Lower leg skin (tissue), 4 donors: ENCODE measurements around the gene SPI1. TPM values are rescaled to one million over a fixed set of nuclear protein-coding genes. Genes with fewer than 3 reads are reported as not detected.

Source experiments
- DNase-seq, 2 donors: peaks; one replicate each; pipeline ENCODE4 v3.0.0-alpha.2; 2019; ENCODE audit warnings: low spot score in 2 of 2
- H3K4me3 ChIP-seq: fragments of 200-600 bp; sonication (generic); 2 replicates; pipeline ENCODE4 v1.5.1; 2017; ENCODE audit warnings: mild to moderate bottlenecking, low read depth; ENCODE audit not compliant: poor library complexity, severe bottlenecking
- POLR2A ChIP-seq, 2 donors: fragments of 450-650 bp; IDR thresholded peaks; one replicate each; pipeline ENCODE4 v1.6.1; 2016 to 2017; ENCODE audit warnings: antibody characterized with exemption in 2 of 2, mild to moderate bottlenecking in 1 of 2, moderate library complexity in 1 of 2
- WGBS, 2 donors: methylation state at CpG; one replicate each; pipeline ENCODE4 v1.1.5; 2018; 5-methylcytosine and 5-hydroxymethylcytosine counted together
- intact Hi-C: fragments of 100-400 bp; cut with DNase I; formaldehyde crosslinking; loops from one replicate; pipeline ENCODE4 v1.15.0; 2023; ENCODE audit warnings: low total_unique reads
- total RNA-seq, 4 donors: library from RNA; depleted of rRNA; stranded (reverse); fragments of >200 nt; gene quantifications; one replicate each; pipeline ENCODE4 v1.1.0, GENCODE V29; 2016
- TF ChIP-seq, protein P1 (sequence below), 3 donors: fragments of 450-650 bp; IDR thresholded peaks; one replicate each; pipeline ENCODE4 v1.5.1; 2016; ENCODE audit warnings: antibody characterized with exemption in 3 of 3, mild to moderate bottlenecking in 3 of 3, moderate library complexity in 2 of 3

The SPI1 gene
- total RNA-seq: 10 to 100 TPM in 2 of 4 donors, 1 to 10 TPM in 2; 7.7 to 13.4 (median 10.6) TPM

DNA sequence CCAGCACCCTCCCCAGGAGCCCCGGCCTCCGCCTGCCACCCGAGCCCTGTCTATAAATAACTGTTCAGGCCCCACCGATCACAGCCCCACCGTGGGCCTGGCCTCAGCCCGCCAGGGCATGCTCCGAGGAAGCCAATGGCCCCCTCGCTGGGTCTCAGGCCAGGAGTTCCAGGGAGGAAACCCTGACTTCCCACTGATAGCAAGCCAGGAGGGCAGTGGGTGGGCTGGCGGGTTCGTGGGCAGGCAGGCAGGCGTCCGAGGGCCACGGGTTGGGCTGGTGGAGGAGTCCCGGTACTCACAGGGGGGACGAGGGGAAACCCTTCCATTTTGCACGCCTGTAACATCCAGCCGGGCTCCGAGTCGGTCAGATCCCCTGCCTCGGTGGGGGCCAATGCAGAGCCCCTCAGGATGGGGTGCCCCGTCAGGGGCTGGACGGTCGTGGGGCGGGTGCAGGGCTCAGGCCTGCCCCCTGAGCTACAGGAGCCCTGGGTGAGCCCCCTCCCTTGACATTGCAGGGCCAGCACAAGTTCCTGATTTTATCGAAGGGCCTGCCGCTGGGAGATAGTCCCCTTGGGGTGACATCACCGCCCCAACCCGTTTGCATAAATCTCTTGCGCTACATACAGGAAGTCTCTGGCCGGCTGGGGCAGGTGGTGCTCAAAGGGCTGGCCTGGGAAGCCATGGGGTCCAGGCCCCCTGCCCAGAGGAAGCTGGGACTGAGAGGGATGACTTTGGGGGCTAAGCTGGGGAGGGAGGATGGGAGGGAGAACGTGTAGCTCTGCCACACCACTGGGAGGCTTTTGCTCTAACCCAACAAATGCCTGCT lies at the start of gene SPI1:
TSS of gene SPI1 (minus strand) at position 538 of the 826 bp plus-strand sequence. CDS start at position 344, 194 bp downstream.
- peak within 1 kb of the TSS; percentile 10 for H3K4me3 ChIP-seq
- intact Hi-C loops: no loop called here
- TF ChIP-seq POLR2A (IDR thresholded peaks at IDR 0.05): no peak
- TF ChIP-seq, protein P1, sequence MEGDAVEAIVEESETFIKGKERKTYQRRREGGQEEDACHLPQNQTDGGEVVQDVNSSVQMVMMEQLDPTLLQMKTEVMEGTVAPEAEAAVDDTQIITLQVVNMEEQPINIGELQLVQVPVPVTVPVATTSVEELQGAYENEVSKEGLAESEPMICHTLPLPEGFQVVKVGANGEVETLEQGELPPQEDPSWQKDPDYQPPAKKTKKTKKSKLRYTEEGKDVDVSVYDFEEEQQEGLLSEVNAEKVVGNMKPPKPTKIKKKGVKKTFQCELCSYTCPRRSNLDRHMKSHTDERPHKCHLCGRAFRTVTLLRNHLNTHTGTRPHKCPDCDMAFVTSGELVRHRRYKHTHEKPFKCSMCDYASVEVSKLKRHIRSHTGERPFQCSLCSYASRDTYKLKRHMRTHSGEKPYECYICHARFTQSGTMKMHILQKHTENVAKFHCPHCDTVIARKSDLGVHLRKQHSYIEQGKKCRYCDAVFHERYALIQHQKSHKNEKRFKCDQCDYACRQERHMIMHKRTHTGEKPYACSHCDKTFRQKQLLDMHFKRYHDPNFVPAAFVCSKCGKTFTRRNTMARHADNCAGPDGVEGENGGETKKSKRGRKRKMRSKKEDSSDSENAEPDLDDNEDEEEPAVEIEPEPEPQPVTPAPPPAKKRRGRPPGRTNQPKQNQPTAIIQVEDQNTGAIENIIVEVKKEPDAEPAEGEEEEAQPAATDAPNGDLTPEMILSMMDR (IDR thresholded peaks at IDR 0.05): no peak
- WGBS, 2 donors: 75 to 84% methylated on average over 30 of the region's 31 CpGs
- DNase-seq: peak in 1 of 2 donors; percentile 67

DNA sequence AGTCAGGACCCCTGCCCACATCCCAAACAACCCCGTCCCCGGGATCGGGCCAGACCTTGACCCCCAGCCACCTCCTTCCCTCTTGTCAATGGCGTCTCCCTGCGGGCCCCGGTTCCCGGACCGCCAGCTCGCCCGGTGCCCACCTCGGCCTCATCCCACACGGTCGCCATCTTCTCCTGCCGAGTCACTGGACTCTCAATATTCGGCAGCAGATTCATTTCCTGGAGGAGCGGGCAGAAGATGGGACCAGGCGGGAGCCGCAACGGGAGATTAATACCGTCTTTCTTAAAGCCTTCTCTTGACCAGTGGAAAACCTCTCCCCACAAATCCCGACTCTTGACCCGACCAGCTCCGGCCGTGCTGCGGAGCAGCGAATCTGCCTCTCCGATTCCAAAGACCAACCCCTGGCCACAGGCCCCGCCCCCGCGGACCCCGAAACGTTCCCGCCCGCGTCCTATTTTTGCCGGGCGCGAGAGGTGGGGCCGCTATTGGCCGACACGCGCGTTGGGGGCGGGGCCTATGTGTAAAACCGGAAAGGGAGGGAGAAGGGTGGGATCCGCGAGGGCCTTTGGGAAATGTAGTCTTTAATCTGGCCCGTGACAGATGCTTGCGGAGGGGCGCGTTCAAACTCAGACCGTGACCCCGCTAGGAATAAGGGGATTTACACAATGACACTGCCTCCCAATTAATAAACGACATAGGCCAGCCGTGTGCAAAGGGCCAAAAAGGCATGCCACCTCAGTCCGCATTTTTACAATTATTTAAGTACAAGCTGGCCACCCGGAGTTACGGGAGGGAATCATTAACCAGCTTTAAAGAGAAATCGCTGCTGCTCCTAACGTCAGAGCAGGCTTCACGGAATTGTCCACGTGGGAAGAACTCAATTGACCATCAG lies 48.0 kb upstream of the SPI1 start, which contains the start of gene PSMC3:
TSS of gene PSMC3 (minus strand) at position 378 of the 895 bp plus-strand sequence. CDS start at position 218, 160 bp downstream.
- DNase-seq: peak; percentile 97 to 100
- H3K4me3 ChIP-seq: peak within 1 kb of the TSS; percentile 82
- intact Hi-C loops: no loop called here
- 1% methylated on average over 56 to 62 of the region's 62 CpGs for WGBS, 2 donors
- TF ChIP-seq, protein P1 (IDR thresholded peaks at IDR 0.05): no peak
- TF ChIP-seq POLR2A (IDR thresholded peaks at IDR 0.05): peak in 1 of 2 donors; percentile 3

DNA sequence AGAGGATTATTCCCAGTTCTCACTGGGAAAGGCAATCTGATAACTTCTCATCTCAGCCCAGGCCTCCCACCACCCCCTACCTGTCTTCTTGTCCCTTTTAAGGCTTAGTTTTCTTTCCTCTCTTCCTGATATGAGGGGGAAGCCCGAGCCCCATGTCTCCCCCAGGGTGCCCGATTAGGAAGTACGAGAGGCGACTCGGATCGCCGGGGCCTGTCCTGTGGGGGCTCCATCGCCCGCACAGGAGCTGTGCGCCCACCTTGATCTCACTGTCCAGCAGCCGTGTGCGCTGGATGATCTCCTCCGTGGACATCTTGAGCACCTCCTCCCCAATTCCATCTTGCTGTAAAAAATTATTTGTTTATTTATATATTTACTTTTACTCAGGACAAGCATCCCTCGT lies 47.3 kb upstream of the SPI1 start:
- intact Hi-C loops: no loop called here
- TF ChIP-seq POLR2A (IDR thresholded peaks at IDR 0.05): no peak
- TF ChIP-seq, protein P1 (IDR thresholded peaks at IDR 0.05): no peak
- 0% methylated on average over 14 of the region's 14 CpGs for WGBS, 2 donors
- no peak for DNase-seq
- peak overlapping the region; percentile 82 for H3K4me3 ChIP-seq

DNA sequence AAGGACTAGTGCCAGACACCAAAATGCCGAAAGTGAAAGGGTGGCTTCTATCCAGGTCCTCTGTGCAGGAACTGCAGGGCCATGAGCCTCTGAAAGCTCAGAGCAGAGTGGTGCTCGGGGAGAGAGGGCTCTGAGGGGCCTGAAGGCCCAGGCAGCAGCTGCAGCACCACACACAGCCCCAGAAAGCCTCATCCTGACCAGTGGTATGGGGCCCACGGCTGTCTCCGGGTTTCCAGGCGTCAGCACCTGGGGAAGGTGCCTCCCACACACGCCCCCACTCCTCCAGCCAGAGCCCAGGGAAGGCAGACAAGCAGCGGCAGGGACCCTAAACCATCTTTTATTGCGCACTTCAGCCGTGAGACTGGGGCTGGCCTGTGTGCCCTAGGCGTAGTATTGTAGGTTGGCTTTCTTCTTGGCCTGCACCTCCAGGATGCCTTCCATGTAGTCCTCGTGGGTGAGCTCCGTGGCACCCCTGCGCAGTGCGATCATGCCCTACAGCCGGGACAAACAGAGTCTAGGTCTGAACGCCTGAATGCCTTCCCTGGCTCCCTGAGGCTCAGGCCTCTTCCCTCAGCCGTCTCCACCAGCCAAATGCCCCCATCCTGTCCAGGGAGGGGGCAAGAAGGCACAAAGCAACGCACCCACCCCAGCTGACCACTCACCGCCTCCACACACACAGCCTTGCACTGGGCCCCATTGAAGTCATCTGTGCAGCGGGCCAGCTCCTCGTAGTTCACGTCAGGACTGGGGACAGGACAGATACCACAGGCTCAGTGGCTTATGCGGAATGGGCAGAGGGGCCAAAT lies 40.3 kb upstream of the SPI1 start:
- no peak for DNase-seq
- no peak overlapping the region for H3K4me3 ChIP-seq
- TF ChIP-seq, protein P1 (IDR thresholded peaks at IDR 0.05): no peak
- no peak for TF ChIP-seq POLR2A (IDR thresholded peaks at IDR 0.05)
- WGBS, 2 donors: 55 to 69% methylated on average over 13 to 22 of the region's 23 CpGs
- intact Hi-C loops: no loop called here

DNA sequence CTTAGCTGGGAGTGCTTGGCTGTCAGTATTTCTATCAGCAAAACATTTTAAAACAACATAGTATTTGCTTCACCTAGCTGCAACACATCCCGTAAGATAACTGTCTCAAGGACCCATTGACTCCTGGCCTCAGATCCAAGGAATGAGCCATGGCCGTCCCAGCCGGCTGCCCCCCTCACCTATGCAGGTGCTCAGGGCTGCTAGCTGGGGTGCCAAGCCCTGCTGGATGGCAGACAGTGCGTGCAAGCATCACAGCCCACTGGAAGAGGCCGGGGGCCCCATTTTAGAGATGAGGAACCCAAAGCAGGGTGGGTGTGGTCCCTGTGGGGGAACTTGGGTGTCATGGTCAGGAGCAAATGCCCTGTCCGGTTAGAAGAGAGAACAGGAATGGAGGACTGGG lies 39.4 kb upstream of the SPI1 start:
- intact Hi-C loops: no loop called here
- TF ChIP-seq POLR2A (IDR thresholded peaks at IDR 0.05): no peak
- TF ChIP-seq, protein P1 (IDR thresholded peaks at IDR 0.05): no peak
- no peak overlapping the region for H3K4me3 ChIP-seq
- no peak for DNase-seq
- 83% methylated on average over 6 of the region's 6 CpGs for WGBS, 2 donors
